ENCODE data around the gene COL4A2. TPM values are rescaled to one million over a fixed set of nuclear protein-coding genes. Genes with fewer than 3 reads are reported as not detected.
"Not testable (repeated sequence)": the region's sequence is repeated elsewhere in the genome, so short reads cannot be mapped to it uniquely, and the experiment has no call there.

Gene COL4A2
- total RNA-seq, 1 donor from 2014 or later: not detected

GRCh38 chr13:110497003-110497402 is 189.9 kb downstream of the COL4A2 start:
- CTCF ChIA-PET: no interaction called here
- no peak for ATAC-seq (ENCODE audit: low read depth)
- no peaks in the 10 kb centered on the region for H3K9me3 Mint-ChIP-seq
- H3K36me3 Mint-ChIP-seq (ENCODE audit: low read depth): no peaks in the 10 kb centered on the region
- no peak overlapping the region for H3K27ac Mint-ChIP-seq
- POLR2A ChIA-PET: no interaction called here
- H3K4me3 Mint-ChIP-seq: no peak overlapping the region
- H3K4me1 Mint-ChIP-seq: no peaks in the 10 kb centered on the region
- TF ChIP-seq CTCF (IDR thresholded peaks at IDR 0.05): no peak
- DNase-seq: no peak
- peaks cover 1% of the 10 kb centered on the region for H3K27me3 Mint-ChIP-seq
- intact Hi-C loops (cut with micrococcal nuclease): no loop called here

- DNase-seq; intact Hi-C loops (cut with micrococcal nuclease); H3K27ac Mint-ChIP-seq; H3K4me1 Mint-ChIP-seq; CTCF ChIA-PET; H3K36me3 Mint-ChIP-seq (ENCODE audit: low read depth); H3K4me3 Mint-ChIP-seq; ATAC-seq (ENCODE audit: low read depth); POLR2A ChIA-PET; H3K27me3 Mint-ChIP-seq; H3K9me3 Mint-ChIP-seq: not testable (repeated sequence)
Observed at GRCh38 chr13:110497896-110498295, 190.8 kb downstream of the COL4A2 start.

- POLR2A ChIA-PET: no interaction called here
- Mint-ChIP-seq H3K27me3 (peaks cover 3% of the 10 kb centered on the region), H3K36me3 (ENCODE audit: low read depth) (no peaks in the 10 kb centered on the region), H3K27ac (no peak overlapping the region), H3K4me3 (no peak overlapping the region), H3K4me1 (no peaks in the 10 kb centered on the region), H3K9me3 (no peaks in the 10 kb centered on the region)
- intact Hi-C loops (cut with micrococcal nuclease): no loop called here
- DNase-seq: no peak
- TF ChIP-seq CTCF (IDR thresholded peaks at IDR 0.05): no peak
- no peak for ATAC-seq (ENCODE audit: low read depth)
- CTCF ChIA-PET: no interaction called here
Observed at GRCh38 chr13:110498327-110498726, 191.2 kb downstream of the COL4A2 start.

GRCh38 chr13:110498765-110499164 is 191.7 kb downstream of the COL4A2 start:
- POLR2A ChIA-PET: no interaction called here

GRCh38 chr13:110499621-110500281 is 192.7 kb downstream of the COL4A2 start:
- POLR2A ChIA-PET: no interaction called here

More at GRCh38 chr13:110498765-110499164, 191.7 kb downstream of the COL4A2 start:
- intact Hi-C loops (cut with micrococcal nuclease): no loop called here
- CTCF ChIA-PET: no interaction called here
- no peak overlapping the region for H3K4me3 Mint-ChIP-seq
- H3K4me1 Mint-ChIP-seq: no peaks in the 10 kb centered on the region
- no peak for DNase-seq
- no peaks in the 10 kb centered on the region for H3K9me3 Mint-ChIP-seq
- no peak for ATAC-seq (ENCODE audit: low read depth)
- peaks cover 3% of the 10 kb centered on the region for H3K27me3 Mint-ChIP-seq
- H3K36me3 Mint-ChIP-seq (ENCODE audit: low read depth): no peaks in the 10 kb centered on the region
- no peak for TF ChIP-seq CTCF (IDR thresholded peaks at IDR 0.05)
- H3K27ac Mint-ChIP-seq: no peak overlapping the region

More at GRCh38 chr13:110499621-110500281, 192.7 kb downstream of the COL4A2 start:
- H3K27ac Mint-ChIP-seq: no peak overlapping the region
- H3K9me3 Mint-ChIP-seq: no peaks in the 10 kb centered on the region
- H3K4me3 Mint-ChIP-seq: no peak overlapping the region
- no peak for TF ChIP-seq CTCF (IDR thresholded peaks at IDR 0.05)
- DNase-seq: no peak
- H3K27me3 Mint-ChIP-seq: peaks cover 3% of the 10 kb centered on the region
- no peak for ATAC-seq (ENCODE audit: low read depth)
- H3K36me3 Mint-ChIP-seq (ENCODE audit: low read depth): no peaks in the 10 kb centered on the region
- CTCF ChIA-PET: no interaction called here
- no peaks in the 10 kb centered on the region for H3K4me1 Mint-ChIP-seq
- intact Hi-C loops (cut with micrococcal nuclease): no loop called here
